Astrocyte (in vitro differentiated cells and primary cell): ENCODE results near the gene INSRR. TPM values are rescaled to one million over a fixed set of nuclear protein-coding genes. Genes with fewer than 3 reads are reported as not detected.
A peak's percentile ranks its signal among the peaks of the same experiment; 100 is the strongest.

ENCODE experiments used
- DNase-seq: peaks from one replicate; pipeline ENCODE4 v3.0.0-alpha.2; 2010; ENCODE audit warnings: low read depth
- FAIRE-seq: peaks from 2 replicates; lab custom pipeline; 2011; peaks lifted over from hg19 to GRCh38; lab: Jason Lieb, UNC
- H2AFZ ChIP-seq: 2 replicates; pipeline ENCODE4 v1.6.0; 2012; ENCODE audit warnings: low read depth, low read length, inconsistent platforms
- H3K27ac ChIP-seq: 2 replicates; pipeline ENCODE4 v1.5.1; 2011; ENCODE audit warnings: low read depth, low read length, inconsistent platforms
- H3K27me3 ChIP-seq: 2 replicates; pipeline ENCODE4 v1.6.0; 2011; ENCODE audit warnings: low read length, inconsistent platforms; ENCODE audit not compliant: insufficient read depth
- H3K36me3 ChIP-seq: 2 replicates; pipeline ENCODE4 v1.5.1; 2011; ENCODE audit warnings: low read length, inconsistent platforms; ENCODE audit not compliant: insufficient read depth
- H3K4me1 ChIP-seq: 2 replicates; pipeline ENCODE4 v1.5.1; 2011; ENCODE audit warnings: low read length, inconsistent platforms; ENCODE audit not compliant: insufficient read depth
- H3K4me2 ChIP-seq: 2 replicates; pipeline ENCODE4 v1.6.0; 2012; ENCODE audit warnings: low read length, inconsistent platforms
- H3K4me3 ChIP-seq: 2 replicates; pipeline ENCODE4 v1.5.1; 2011; ENCODE audit warnings: low read depth, mild to moderate bottlenecking, low read length, inconsistent platforms; ENCODE audit not compliant: insufficient read depth
- H3K79me2 ChIP-seq: 2 replicates; pipeline ENCODE4 v1.6.0; 2012; ENCODE audit warnings: mild to moderate bottlenecking, low read length, inconsistent platforms; ENCODE audit not compliant: insufficient read depth
- H3K9ac ChIP-seq: 2 replicates; pipeline ENCODE4 v1.6.0; 2012; ENCODE audit warnings: mild to moderate bottlenecking, low read length, inconsistent platforms
- H3K9me3 ChIP-seq: 2 replicates; pipeline ENCODE4 v1.5.1; 2012; ENCODE audit warnings: low read depth, mild to moderate bottlenecking, low read length, inconsistent platforms; ENCODE audit not compliant: insufficient read depth
- H4K20me1 ChIP-seq: 2 replicates; pipeline ENCODE4 v1.6.0; 2012; ENCODE audit warnings: low read length, inconsistent platforms; ENCODE audit not compliant: insufficient read depth
- H3K27ac Mint-ChIP-seq: one replicate; pipeline ENCODE4 v1.8.0; 2021; ENCODE audit warnings: mild to moderate bottlenecking, mixed read lengths; ENCODE audit not compliant: unreplicated experiment
- H3K27me3 Mint-ChIP-seq: one replicate; pipeline ENCODE4 v1.8.0; 2021; ENCODE audit warnings: low read depth, mixed read lengths; ENCODE audit not compliant: unreplicated experiment
- H3K36me3 Mint-ChIP-seq: one replicate; pipeline ENCODE4 v1.8.0; 2021; ENCODE audit warnings: low read depth, mixed read lengths; ENCODE audit not compliant: unreplicated experiment
- H3K4me1 Mint-ChIP-seq: one replicate; pipeline ENCODE4 v1.8.0; 2021; ENCODE audit warnings: low read depth, mixed read lengths; ENCODE audit not compliant: unreplicated experiment
- H3K4me3 Mint-ChIP-seq: one replicate; pipeline ENCODE4 v1.8.0; 2021; ENCODE audit warnings: mild to moderate bottlenecking, moderate library complexity, mixed read lengths; ENCODE audit not compliant: unreplicated experiment
- H3K9me3 Mint-ChIP-seq: one replicate; pipeline ENCODE4 v1.8.0; 2021; ENCODE audit warnings: mild to moderate bottlenecking, mixed read lengths; ENCODE audit not compliant: unreplicated experiment
- CTCF ChIP-seq: IDR thresholded peaks from 2 replicates; pipeline ENCODE4 v1.5.1; 2011; ENCODE audit warnings: low read depth, mild to moderate bottlenecking, inconsistent platforms, low read length, moderate library complexity; ENCODE audit not compliant: insufficient read depth
- EZH2 ChIP-seq: IDR thresholded peaks from 2 replicates; pipeline ENCODE4 v1.6.1; 2012; ENCODE audit warnings: mild to moderate bottlenecking, low read length, inconsistent platforms; ENCODE audit not compliant: insufficient read depth
- total RNA-seq: library from RNA; stranded (reverse); gene quantifications from 2 replicates; pipeline ENCODE4 v1.2.1, GENCODE V29; 2021

INSRR gene
- total RNA-seq, 1 donor from 2014 or later, result 0.05 TPM

DNA sequence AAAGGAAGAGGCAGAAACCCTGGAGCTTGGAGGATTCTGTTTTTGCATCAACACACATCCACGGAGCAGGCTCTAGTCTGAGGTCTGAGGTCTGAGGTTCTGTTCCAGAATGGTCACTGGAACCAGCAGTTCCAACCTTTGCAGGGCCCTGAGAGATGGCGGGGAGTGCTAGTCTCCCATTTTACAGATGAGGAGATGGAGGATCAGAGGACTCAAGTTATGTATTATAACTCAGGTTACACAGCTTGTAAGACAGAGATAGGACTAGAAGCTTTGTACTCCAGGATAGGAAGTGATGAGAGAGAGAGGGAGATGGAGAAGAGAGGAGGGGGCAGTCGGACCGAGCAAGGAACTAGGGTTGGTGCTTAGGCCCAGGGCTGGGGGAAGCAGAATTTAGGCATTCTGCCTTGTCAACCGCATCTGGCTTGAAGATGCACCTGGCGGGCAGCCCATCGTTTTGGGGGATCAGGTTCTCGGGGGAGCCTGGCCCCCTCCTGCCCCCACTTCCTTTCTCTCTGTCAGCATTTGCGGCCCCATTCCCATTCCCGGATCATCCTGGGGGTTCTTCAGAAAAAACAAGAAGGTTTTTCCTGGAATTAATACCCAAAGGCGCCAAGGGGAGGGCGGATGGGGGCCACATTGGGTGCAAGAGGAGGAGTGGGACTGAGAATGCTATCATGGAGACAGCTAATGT is 40.2 kb upstream of the INSRR start:
- Mint-ChIP-seq H3K4me3 (no peak overlapping the region), H3K4me1 (peaks cover 62% of the 10 kb centered on the region), H3K9me3 (peaks cover 3% of the 10 kb centered on the region), H3K27me3 (peaks cover 13% of the 10 kb centered on the region), H3K36me3 (peaks cover 2% of the 10 kb centered on the region), H3K27ac (peak overlapping the region; percentile 89)
- peaks cover 76% of the 10 kb centered on the region for H3K79me2 ChIP-seq
- H3K4me2 ChIP-seq, result peak overlapping the region; percentile 82
- peak overlapping the region; percentile 96 for H3K27ac ChIP-seq
- H4K20me1 ChIP-seq, result peaks cover 28% of the 10 kb centered on the region
- H3K27me3 ChIP-seq, result no peaks in the 10 kb centered on the region
- no peak for FAIRE-seq
- no peak for DNase-seq
- no peaks in the 10 kb centered on the region for H3K9me3 ChIP-seq
- peaks cover 84% of the 10 kb centered on the region for H3K4me1 ChIP-seq
- no peak overlapping the region for H2AFZ ChIP-seq
- peak overlapping the region; percentile 76 for H3K9ac ChIP-seq
- no peaks in the 10 kb centered on the region for H3K36me3 ChIP-seq
- TF ChIP-seq CTCF, result no peak
- no peak for TF ChIP-seq EZH2
- H3K4me3 ChIP-seq, result no peak overlapping the region

GRCh38 chr1:156898161-156898566 is 39.2 kb upstream of the INSRR start:
- H3K4me2 ChIP-seq, result peak overlapping the region; percentile 82

More at GRCh38 chr1:156898161-156898566, 39.2 kb upstream of the INSRR start:
- peaks cover 72% of the 10 kb centered on the region for H3K79me2 ChIP-seq
- no peaks in the 10 kb centered on the region for H3K9me3 ChIP-seq
- no peak overlapping the region for H3K4me3 Mint-ChIP-seq
- FAIRE-seq, result no peak
- H3K9ac ChIP-seq, result peak overlapping the region; percentile 76
- no peak overlapping the region for H2AFZ ChIP-seq
- H3K4me1 Mint-ChIP-seq, result peaks cover 55% of the 10 kb centered on the region
- TF ChIP-seq CTCF, result no peak
- TF ChIP-seq EZH2, result no peak
- H3K4me1 ChIP-seq, result peaks cover 82% of the 10 kb centered on the region
- peaks cover 20% of the 10 kb centered on the region for H4K20me1 ChIP-seq
- no peaks in the 10 kb centered on the region for H3K27me3 ChIP-seq
- peak overlapping the region; percentile 98 for H3K27ac Mint-ChIP-seq
- peaks cover 3% of the 10 kb centered on the region for H3K9me3 Mint-ChIP-seq
- H3K4me3 ChIP-seq, result no peak overlapping the region
- H3K27me3 Mint-ChIP-seq, result peaks cover 8% of the 10 kb centered on the region
- H3K36me3 Mint-ChIP-seq, result peaks cover 2% of the 10 kb centered on the region
- no peaks in the 10 kb centered on the region for H3K36me3 ChIP-seq
- H3K27ac ChIP-seq, result peak overlapping the region; percentile 96
- DNase-seq, result peak; percentile 63
